Smooth muscle cell (in vitro differentiated cells): ENCODE measurements around the gene OSCAR. TPM values are rescaled to one million over a fixed set of nuclear protein-coding genes. Genes with fewer than 3 reads are reported as not detected.
A peak's percentile ranks its signal among the peaks of the same experiment; 100 is the strongest.

Experiments
- DNase-seq: peaks from one replicate; lab custom pipeline; 2025; ENCODE audit not compliant: unreplicated experiment; lab: John Stamatoyannopoulos, UW
- H2AFZ ChIP-seq: fragments of 200-600 bp; sonication (generic); 2 replicates; pipeline ENCODE4 v1.6.0; 2016; ENCODE audit warnings: antibody characterized with exemption, low read depth, mild to moderate bottlenecking
- H3F3A ChIP-seq: fragments of 200-600 bp; sonication (generic); 2 replicates; pipeline ENCODE4 v1.6.0; 2017; ENCODE audit warnings: antibody characterized with exemption, low read depth
- H3K27ac ChIP-seq: fragments of 200-600 bp; sonication (generic); 2 replicates; pipeline ENCODE4 v1.5.1; 2016; ENCODE audit warnings: low read depth, mild to moderate bottlenecking
- H3K27me3 ChIP-seq: fragments of 200-600 bp; sonication (generic); 2 replicates; pipeline ENCODE4 v1.6.1; 2016; ENCODE audit warnings: low read depth, mild to moderate bottlenecking
- H3K36me3 ChIP-seq: fragments of 200-600 bp; sonication (generic); 2 replicates; pipeline ENCODE4 v1.5.1; 2016; ENCODE audit warnings: low read depth
- H3K4me1 ChIP-seq: fragments of 200-600 bp; sonication (generic); 2 replicates; pipeline ENCODE4 v1.5.1; 2016; ENCODE audit warnings: low read depth
- H3K4me2 ChIP-seq: fragments of 200-600 bp; sonication (generic); 2 replicates; pipeline ENCODE4 v1.6.0; 2016; ENCODE audit warnings: mild to moderate bottlenecking
- H3K4me3 ChIP-seq: fragments of 200-600 bp; sonication (generic); 2 replicates; pipeline ENCODE4 v1.5.1; 2016; ENCODE audit warnings: mild to moderate bottlenecking
- H3K79me2 ChIP-seq: fragments of 200-600 bp; sonication (generic); 2 replicates; pipeline ENCODE4 v1.6.0; 2016; ENCODE audit warnings: low read depth, mild to moderate bottlenecking
- H3K9ac ChIP-seq: fragments of 200-600 bp; sonication (generic); 2 replicates; pipeline ENCODE4 v1.6.0; 2016; ENCODE audit warnings: low read depth
- H3K9me3 ChIP-seq: fragments of 200-600 bp; sonication (generic); replicated peaks from 2 replicates; pipeline ENCODE4 v1.5.1; 2016; ENCODE audit warnings: low read depth
- H4K20me1 ChIP-seq: fragments of 200-600 bp; sonication (generic); 2 replicates; pipeline ENCODE4 v1.6.0; 2016; ENCODE audit warnings: low read depth
- CTCF ChIP-seq: fragments of 200-600 bp; sonication (generic); IDR thresholded peaks from 2 replicates; pipeline ENCODE4 v1.5.1; 2017; ENCODE audit warnings: borderline replicate concordance, mild to moderate bottlenecking, antibody characterized with exemption; ENCODE audit not compliant: insufficient read depth, poor library complexity, severe bottlenecking
- WGBS: methylation state at CpG from one replicate; pipeline ENCODE4 v1.1.7; 2016; ENCODE audit warnings: low lambda C conversion rate; 5-methylcytosine and 5-hydroxymethylcytosine counted together
- polyA plus RNA-seq: library from polyadenylated mRNA; unstranded; fragments of >200 nt; fragmentation: Nextera tagmentation; extraction: Ambion mirVana; gene quantifications from 2 replicates; pipeline ENCODE4 v1.2.1, GENCODE V29; 2016
- total RNA-seq: library from RNA; depleted of rRNA; stranded (reverse); fragments of >200 nt; gene quantifications from 2 replicates; pipeline ENCODE4 v1.2.3, GENCODE V29; 2014

The OSCAR gene
- total and polyA plus RNA-seq, 2 experiments from 2014 or later: 0.90 TPM; not detected in 1

- Histone ChIP-seq H3K27ac (no peak overlapping the region), H3K4me1 (peaks cover 12% of the 10 kb centered on the region), H3F3A (no peaks in the 10 kb centered on the region), H3K79me2 (peaks cover 49% of the 10 kb centered on the region), H4K20me1 (peaks cover 52% of the 10 kb centered on the region), H3K9me3 (no peaks in the 10 kb centered on the region), H3K27me3 (no peaks in the 10 kb centered on the region), H3K4me2 (peak overlapping the region; percentile 99), H3K36me3 (no peaks in the 10 kb centered on the region), H3K9ac (peak overlapping the region; percentile 100), H2AFZ (no peak overlapping the region), H3K4me3 (peak overlapping the region; percentile 100)
- no peak for DNase-seq
- TF ChIP-seq CTCF: no peak
- WGBS: 32% methylated on average over 31 of the region's 31 CpGs
These were observed 38.1 kb upstream of the OSCAR start for GRCh38 chr19:54138489-54139256.

- H3K9me3 ChIP-seq: no peaks in the 10 kb centered on the region
- peak within 1 kb of the TSS; percentile 100 for H3K4me3 ChIP-seq
- 1% methylated on average over 67 of the region's 103 CpGs for WGBS
- peak within 1 kb of the TSS; percentile 99 for H3K4me2 ChIP-seq
- H4K20me1 ChIP-seq: peaks cover 50% of the 10 kb centered on the region
- H3F3A ChIP-seq: no peaks in the 10 kb centered on the region
- H3K79me2 ChIP-seq: peaks cover 49% of the 10 kb centered on the region
- H3K4me1 ChIP-seq: peaks cover 12% of the 10 kb centered on the region
- H3K27ac ChIP-seq: peak within 1 kb of the TSS; percentile 95
- peak within 1 kb of the TSS; percentile 69 for H2AFZ ChIP-seq
- TF ChIP-seq CTCF: peak; percentile 30
- no peaks in the 10 kb centered on the region for H3K27me3 ChIP-seq
- no peak for DNase-seq
- H3K9ac ChIP-seq: peak within 1 kb of the TSS; percentile 100
- no peaks in the 10 kb centered on the region for H3K36me3 ChIP-seq
These were observed 37.3 kb upstream of the OSCAR start, which contains the start of gene CNOT3 for GRCh38 chr19:54137699-54138488. TSS of gene CNOT3 (plus strand) at chr19:54137762. CDS start at chr19:54142979, 5,217 bp downstream.

GRCh38 chr19:54136864-54137698 lies 36.5 kb upstream of the OSCAR start:
- TF ChIP-seq CTCF: no peak
- under 1% methylated on average over 45 of the region's 46 CpGs for WGBS
- Histone ChIP-seq H3K79me2 (peaks cover 45% of the 10 kb centered on the region), H3K4me2 (peak overlapping the region; percentile 83), H3K27ac (peak overlapping the region; percentile 95), H4K20me1 (peaks cover 42% of the 10 kb centered on the region), H3K36me3 (no peaks in the 10 kb centered on the region), H3K9me3 (no peaks in the 10 kb centered on the region), H3K27me3 (no peaks in the 10 kb centered on the region), H3K4me1 (peaks cover 12% of the 10 kb centered on the region), H3F3A (no peaks in the 10 kb centered on the region), H3K4me3 (peak overlapping the region; percentile 100), H2AFZ (peak overlapping the region; percentile 10), H3K9ac (peak overlapping the region; percentile 100)
- peak; percentile 98 for DNase-seq
